Fibroblast of lung (primary cell): Measurements from ENCODE around the gene TAS1R3.

Experiments
- EZH2 ChIP-seq: IDR thresholded peaks from 2 replicates; pipeline ENCODE4 v1.5.1; 2012; ENCODE audit warnings: low read length, control low read depth, mild to moderate bottlenecking; ENCODE audit errors: missing control alignments
- TF ChIP-seq, protein P1 (sequence below), 2 donors: IDR thresholded peaks in 1 of 2; conservative IDR thresholded peaks in 1 of 2; 1 replicate in 1 of 2; 2 replicates in 1 of 2; pipeline ENCODE4 v1.5.1; 2011 to 2012; ENCODE audit warnings: low read length in 2 of 2, control low read depth in 1 of 2, inconsistent platforms in 1 of 2, low read depth in 1 of 2, mild to moderate bottlenecking in 1 of 2

DNA sequence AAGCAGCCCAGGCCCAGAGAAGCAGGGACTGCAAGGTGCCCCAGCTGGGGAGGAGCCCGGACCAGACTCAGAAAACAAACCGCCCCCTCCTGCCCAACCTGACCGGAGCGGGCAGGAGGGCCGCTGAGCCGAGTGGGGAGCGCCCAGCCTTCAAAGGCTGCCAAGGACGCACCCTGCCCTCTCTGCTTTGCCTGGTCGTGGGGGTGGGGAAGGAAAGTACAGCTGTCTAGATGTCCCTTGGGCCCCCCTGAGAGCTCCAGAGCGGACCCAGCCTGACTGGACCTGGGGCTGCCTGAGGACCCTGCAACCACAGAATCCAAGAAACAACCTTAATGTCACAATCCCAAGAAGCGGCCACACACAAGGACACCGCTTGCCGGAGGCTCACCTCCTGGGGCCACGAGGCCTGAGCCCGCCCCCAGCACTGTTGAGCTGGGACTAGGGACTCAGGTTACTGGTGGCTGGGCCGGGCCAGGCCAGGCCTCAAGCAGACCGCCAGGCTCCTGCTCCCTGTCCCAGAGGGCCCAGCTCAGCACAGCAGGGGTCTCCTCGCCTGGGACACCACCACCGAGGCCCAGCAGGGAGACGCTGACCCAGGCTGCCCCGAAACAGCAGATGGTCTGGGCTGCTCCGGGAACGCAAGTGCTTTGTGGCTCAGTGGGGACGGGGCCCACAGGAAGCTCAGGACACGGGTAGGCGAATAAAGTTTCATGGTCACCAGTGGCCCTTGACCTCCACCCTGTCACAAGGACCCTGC lies 16.8 kb downstream of the TAS1R3 start:
- TF ChIP-seq, protein P1, sequence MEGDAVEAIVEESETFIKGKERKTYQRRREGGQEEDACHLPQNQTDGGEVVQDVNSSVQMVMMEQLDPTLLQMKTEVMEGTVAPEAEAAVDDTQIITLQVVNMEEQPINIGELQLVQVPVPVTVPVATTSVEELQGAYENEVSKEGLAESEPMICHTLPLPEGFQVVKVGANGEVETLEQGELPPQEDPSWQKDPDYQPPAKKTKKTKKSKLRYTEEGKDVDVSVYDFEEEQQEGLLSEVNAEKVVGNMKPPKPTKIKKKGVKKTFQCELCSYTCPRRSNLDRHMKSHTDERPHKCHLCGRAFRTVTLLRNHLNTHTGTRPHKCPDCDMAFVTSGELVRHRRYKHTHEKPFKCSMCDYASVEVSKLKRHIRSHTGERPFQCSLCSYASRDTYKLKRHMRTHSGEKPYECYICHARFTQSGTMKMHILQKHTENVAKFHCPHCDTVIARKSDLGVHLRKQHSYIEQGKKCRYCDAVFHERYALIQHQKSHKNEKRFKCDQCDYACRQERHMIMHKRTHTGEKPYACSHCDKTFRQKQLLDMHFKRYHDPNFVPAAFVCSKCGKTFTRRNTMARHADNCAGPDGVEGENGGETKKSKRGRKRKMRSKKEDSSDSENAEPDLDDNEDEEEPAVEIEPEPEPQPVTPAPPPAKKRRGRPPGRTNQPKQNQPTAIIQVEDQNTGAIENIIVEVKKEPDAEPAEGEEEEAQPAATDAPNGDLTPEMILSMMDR (conservative IDR thresholded peaks at IDR 0.05 in 1 of 2, IDR thresholded peaks at IDR 0.05 in 1 of 2; ENCODE audit: low read depth in 1 of 2, low read length in 2 of 2), result no peak
- no peak for TF ChIP-seq EZH2
